Naive B cell (primary cell): ENCODE measurements around the gene CMSS1. TPM values are rescaled to one million over a fixed set of nuclear protein-coding genes. Genes with fewer than 3 reads are reported as not detected.

ENCODE experiments used
- ATAC-seq, 2 donors: fragments of 150-1000 bp; cut with Tn5 transposase; 2 replicates each; pipeline ENCODE4 v1.10.0; 2021; ENCODE audit warnings: low read depth in 2 of 2, mild to moderate bottlenecking in 2 of 2, moderate library complexity in 2 of 2
- DNase-seq: peaks from one replicate; pipeline ENCODE4 v3.0.0; 2022
- H3K27ac Mint-ChIP-seq, 6 donors: one replicate each; pipeline ENCODE4 v1.8.0; 2020 to 2022; ENCODE audit warnings: mild to moderate bottlenecking in 6 of 6, mixed read lengths in 6 of 6, moderate library complexity in 5 of 6, inconsistent platforms in 2 of 6
- H3K27me3 Mint-ChIP-seq, 3 donors: one replicate each; pipeline ENCODE4 v1.8.0; 2021 to 2022; ENCODE audit warnings: mixed read lengths in 3 of 3, mild to moderate bottlenecking in 1 of 3
- H3K36me3 Mint-ChIP-seq, 2 donors: one replicate each; pipeline ENCODE4 v1.8.0; 2020 to 2022; ENCODE audit warnings: mixed read lengths in 2 of 2, inconsistent platforms in 1 of 2, mild to moderate bottlenecking in 1 of 2
- H3K4me1 Mint-ChIP-seq, 3 donors: one replicate each; pipeline ENCODE4 v1.8.0; 2020 to 2022; ENCODE audit warnings: mixed read lengths in 3 of 3, inconsistent platforms in 1 of 3, mild to moderate bottlenecking in 1 of 3, moderate library complexity in 1 of 3
- H3K4me3 Mint-ChIP-seq, 8 donors: one replicate each; pipeline ENCODE4 v1.8.0; 2020 to 2022; ENCODE audit warnings: mild to moderate bottlenecking in 8 of 8, mixed read lengths in 8 of 8, moderate library complexity in 8 of 8, inconsistent platforms in 2 of 8
- H3K9me3 Mint-ChIP-seq, 7 donors: one replicate each; pipeline ENCODE4 v1.8.0; 2020 to 2022; ENCODE audit warnings: mixed read lengths in 7 of 7, mild to moderate bottlenecking in 5 of 7, inconsistent platforms in 2 of 7, moderate library complexity in 1 of 7
- polyA plus RNA-seq, 6 donors: library from polyadenylated mRNA; unstranded; fragments of 300-500 nt; fragmentation: Illumina TruSeq; gene quantifications; one replicate each; pipeline ENCODE4 v1.2.3, GENCODE V29; 2021; ENCODE audit warnings: low read depth in 6 of 6

CMSS1 gene
- polyA plus RNA-seq, 6 donors from 2014 or later, result 18.6 to 80.3 (median 26.7) TPM

- H3K4me1 Mint-ChIP-seq, result peaks cover 8 to 16% (median 15%) of the 10 kb centered on the region in 3 donors
- H3K36me3 Mint-ChIP-seq, result no peaks in the 10 kb centered on the region
- H3K27ac Mint-ChIP-seq, result peak overlapping the region in 3 of 6 donors; percentile 43 to 94 (median 92)
- no peaks in the 10 kb centered on the region for H3K9me3 Mint-ChIP-seq
- no peaks in the 10 kb centered on the region for H3K27me3 Mint-ChIP-seq
- DNase-seq (no peak), ATAC-seq (no peak)
- peak overlapping the region in 6 of 8 donors; percentile 61 to 88 (median 86) for H3K4me3 Mint-ChIP-seq
These were observed 59.4 kb downstream of the CMSS1 start for GRCh38 chr3:99877031-99877579.

GRCh38 chr3:99878005-99878404, 60.3 kb downstream of the CMSS1 start:
- ATAC-seq, result no peak
- Mint-ChIP-seq H3K27ac (peak overlapping the region in 3 of 6 donors; percentile 1 to 92 (median 54)), H3K36me3 (no peaks in the 10 kb centered on the region)

GRCh38 chr3:99879275-99879674, 61.6 kb downstream of the CMSS1 start:
- ATAC-seq, result no peak
- Mint-ChIP-seq H3K9me3 (no peaks in the 10 kb centered on the region), H3K27ac (peak overlapping the region in 1 of 6 donors; percentile 40), H3K4me1 (peaks cover 5 to 20% (median 15%) of the 10 kb centered on the region in 3 donors), H3K36me3 (no peaks in the 10 kb centered on the region), H3K4me3 (no peak overlapping the region), H3K27me3 (no peaks in the 10 kb centered on the region)
- no peak for DNase-seq

More at GRCh38 chr3:99878005-99878404, 60.3 kb downstream of the CMSS1 start:
- Mint-ChIP-seq H3K4me1 (peaks cover 5 to 16% (median 15%) of the 10 kb centered on the region in 3 donors), H3K27me3 (no peaks in the 10 kb centered on the region), H3K9me3 (no peaks in the 10 kb centered on the region), H3K4me3 (peak overlapping the region in 1 of 8 donors; percentile 88)
- no peak for DNase-seq

- no peaks in the 10 kb centered on the region for H3K27me3 Mint-ChIP-seq
- H3K4me3 Mint-ChIP-seq, result no peak overlapping the region
- no peak for DNase-seq
- H3K9me3 Mint-ChIP-seq, result no peaks in the 10 kb centered on the region
- ATAC-seq, result no peak
- peaks cover 5 to 22% (median 8%) of the 10 kb centered on the region in 3 donors for H3K4me1 Mint-ChIP-seq
- H3K27ac Mint-ChIP-seq, result no peak overlapping the region
- peaks cover 0 to 6% of the 10 kb centered on the region in 2 donors for H3K36me3 Mint-ChIP-seq
These were observed 63.5 kb downstream of the CMSS1 start for GRCh38 chr3:99881121-99881524.

GRCh38 chr3:99882436-99883137, 64.9 kb downstream of the CMSS1 start:
- no peaks in the 10 kb centered on the region for H3K9me3 Mint-ChIP-seq
- no peak overlapping the region for H3K4me3 Mint-ChIP-seq
- peaks cover 0 to 7% of the 10 kb centered on the region in 2 donors for H3K36me3 Mint-ChIP-seq
- no peaks in the 10 kb centered on the region for H3K27me3 Mint-ChIP-seq
- no peak for ATAC-seq
- H3K4me1 Mint-ChIP-seq, result peaks cover 2 to 11% (median 5%) of the 10 kb centered on the region in 3 donors
- H3K27ac Mint-ChIP-seq, result no peak overlapping the region
- DNase-seq, result no peak

GRCh38 chr3:99883138-99883461, 65.4 kb downstream of the CMSS1 start:
- ATAC-seq (no peak), DNase-seq (no peak)
- Mint-ChIP-seq H3K9me3 (no peaks in the 10 kb centered on the region), H3K4me3 (no peak overlapping the region), H3K4me1 (peaks cover under 1 to 6% (median 2%) of the 10 kb centered on the region in 3 donors), H3K27me3 (no peaks in the 10 kb centered on the region), H3K36me3 (peaks cover 0 to 7% of the 10 kb centered on the region in 2 donors), H3K27ac (no peak overlapping the region)

- Mint-ChIP-seq H3K9me3 (no peaks in the 10 kb centered on the region), H3K27ac (no peak overlapping the region), H3K4me3 (no peak overlapping the region), H3K36me3 (peaks cover 0 to 7% of the 10 kb centered on the region in 2 donors), H3K4me1 (peaks cover 0 to 5% (median 2%) of the 10 kb centered on the region in 3 donors), H3K27me3 (no peaks in the 10 kb centered on the region)
- DNase-seq (no peak), ATAC-seq (no peak)
These were observed 66.0 kb downstream of the CMSS1 start for GRCh38 chr3:99883693-99884092.

- H3K27ac Mint-ChIP-seq, result peak overlapping the region in 1 of 6 donors; percentile 68
- DNase-seq (no peak), ATAC-seq (no peak)
- no peaks in the 10 kb centered on the region for H3K9me3 Mint-ChIP-seq
- peaks cover 0 to 7% of the 10 kb centered on the region in 2 donors for H3K36me3 Mint-ChIP-seq
- H3K4me1 Mint-ChIP-seq, result peaks cover 0 to 5% (median 2%) of the 10 kb centered on the region in 3 donors
- H3K4me3 Mint-ChIP-seq, result no peak overlapping the region
- no peaks in the 10 kb centered on the region for H3K27me3 Mint-ChIP-seq
These were observed 66.8 kb downstream of the CMSS1 start for GRCh38 chr3:99884484-99884883.

- no peak for DNase-seq
- peaks cover 4 to 7% of the 10 kb centered on the region in 2 donors for H3K36me3 Mint-ChIP-seq
- H3K27me3 Mint-ChIP-seq, result no peaks in the 10 kb centered on the region
- H3K4me1 Mint-ChIP-seq, result peaks cover 0 to 5% (median 2%) of the 10 kb centered on the region in 3 donors
- peaks cover 0 to 1% (median 0%) of the 10 kb centered on the region in 7 donors for H3K9me3 Mint-ChIP-seq
- ATAC-seq, result no peak
- no peak overlapping the region for H3K4me3 Mint-ChIP-seq
- H3K27ac Mint-ChIP-seq, result no peak overlapping the region
These were observed 67.4 kb downstream of the CMSS1 start for GRCh38 chr3:99885085-99885484.

GRCh38 chr3:99885851-99886250, 68.2 kb downstream of the CMSS1 start:
- Mint-ChIP-seq H3K27ac (peak overlapping the region in 2 of 6 donors; percentile 3 to 49), H3K4me3 (no peak overlapping the region)
- no peak for DNase-seq

GRCh38 chr3:99891610-99892285, 74.1 kb downstream of the CMSS1 start:
- DNase-seq, result no peak
- no peaks in the 10 kb centered on the region for H3K27me3 Mint-ChIP-seq
- no peak overlapping the region for H3K27ac Mint-ChIP-seq
- H3K36me3 Mint-ChIP-seq, result peaks cover 0 to 8% of the 10 kb centered on the region in 2 donors
- no peak overlapping the region for H3K4me3 Mint-ChIP-seq
- ATAC-seq, result no peak
- H3K9me3 Mint-ChIP-seq, result peaks cover 0 to 1% (median 0%) of the 10 kb centered on the region in 7 donors
- H3K4me1 Mint-ChIP-seq, result peaks cover 22 to 32% (median 30%) of the 10 kb centered on the region in 3 donors

More at GRCh38 chr3:99885851-99886250, 68.2 kb downstream of the CMSS1 start:
- H3K4me1 Mint-ChIP-seq, result peaks cover 0 to 5% (median 2%) of the 10 kb centered on the region in 3 donors
- no peaks in the 10 kb centered on the region for H3K27me3 Mint-ChIP-seq
- H3K36me3 Mint-ChIP-seq, result peaks cover 7 to 8% of the 10 kb centered on the region in 2 donors
- H3K9me3 Mint-ChIP-seq, result peaks cover 0 to 1% (median 0%) of the 10 kb centered on the region in 7 donors
- ATAC-seq, result no peak

- Mint-ChIP-seq H3K9me3 (peaks cover 0 to 1% (median 0%) of the 10 kb centered on the region in 7 donors), H3K4me1 (peaks cover 22 to 32% (median 30%) of the 10 kb centered on the region in 3 donors), H3K36me3 (peaks cover 0 to 8% of the 10 kb centered on the region in 2 donors), H3K27ac (peak overlapping the region in 3 of 6 donors; percentile 13 to 77 (median 35)), H3K27me3 (no peaks in the 10 kb centered on the region), H3K4me3 (no peak overlapping the region)
- ATAC-seq, result no peak
- DNase-seq, result no peak
These were observed 74.7 kb downstream of the CMSS1 start for GRCh38 chr3:99892332-99892731.

GRCh38 chr3:99895131-99895696, 77.6 kb downstream of the CMSS1 start:
- H3K27ac Mint-ChIP-seq, result peak overlapping the region in 1 of 6 donors; percentile 0
- peak; percentile 43 to 66 for ATAC-seq
- H3K36me3 Mint-ChIP-seq, result peaks cover 0 to 3% of the 10 kb centered on the region in 2 donors
- H3K9me3 Mint-ChIP-seq, result no peaks in the 10 kb centered on the region
- H3K27me3 Mint-ChIP-seq, result no peaks in the 10 kb centered on the region
- peaks cover 22 to 35% (median 30%) of the 10 kb centered on the region in 3 donors for H3K4me1 Mint-ChIP-seq
- no peak for DNase-seq
- H3K4me3 Mint-ChIP-seq, result peak overlapping the region in 6 of 8 donors; percentile 1 to 59 (median 4)
